ENCODE results near the gene SLC25A1.

DNA sequence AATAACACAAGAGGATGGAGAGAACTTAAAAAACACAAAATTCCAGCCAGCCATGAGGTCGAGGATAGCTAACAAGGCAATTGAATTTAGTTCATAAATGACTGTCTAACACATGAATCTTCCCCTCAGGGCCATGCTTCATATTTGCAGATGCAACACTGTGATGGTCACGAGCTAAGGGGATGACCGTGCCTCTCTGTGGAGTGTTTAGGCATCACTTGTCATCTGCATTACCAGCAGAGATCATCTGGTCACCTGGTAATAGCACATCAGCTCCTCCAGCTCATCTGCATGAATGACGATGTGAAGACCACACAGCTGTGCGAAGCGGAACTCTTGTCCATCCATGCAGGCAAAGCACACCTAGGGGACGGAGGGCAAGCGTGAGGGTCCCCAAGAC lies 20.9 kb upstream of the SLC25A1 start:
- TF ChIP-seq NFIC (IDR thresholded peaks at IDR 0.05) (no peak), ZBTB7A (IDR thresholded peaks at IDR 0.05; ENCODE audit: low read depth) (no peak)
- TF ChIP-seq, protein P1, sequence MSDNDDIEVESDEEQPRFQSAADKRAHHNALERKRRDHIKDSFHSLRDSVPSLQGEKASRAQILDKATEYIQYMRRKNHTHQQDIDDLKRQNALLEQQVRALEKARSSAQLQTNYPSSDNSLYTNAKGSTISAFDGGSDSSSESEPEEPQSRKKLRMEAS (IDR thresholded peaks at IDR 0.05): no peak
- TF ChIP-seq, protein P2, sequence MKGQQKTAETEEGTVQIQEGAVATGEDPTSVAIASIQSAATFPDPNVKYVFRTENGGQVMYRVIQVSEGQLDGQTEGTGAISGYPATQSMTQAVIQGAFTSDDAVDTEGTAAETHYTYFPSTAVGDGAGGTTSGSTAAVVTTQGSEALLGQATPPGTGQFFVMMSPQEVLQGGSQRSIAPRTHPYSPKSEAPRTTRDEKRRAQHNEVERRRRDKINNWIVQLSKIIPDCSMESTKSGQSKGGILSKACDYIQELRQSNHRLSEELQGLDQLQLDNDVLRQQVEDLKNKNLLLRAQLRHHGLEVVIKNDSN (IDR thresholded peaks at IDR 0.05): no peak

Data from Ishikawa (cell line).